ENCODE measurements around the gene CERS2. TPM values are rescaled to one million over a fixed set of nuclear protein-coding genes. Genes with fewer than 3 reads are reported as not detected.

CERS2 gene
- total and polyA plus RNA-seq, 2 of the 13 experiments (the other 11 are each of a cell fraction or from before 2014, with no cell fraction given), result 269 to 298 TPM

GRCh38 chr1:150976879-150977694 is 2.5 kb upstream of the CERS2 start (continued):
- no peak for TF ChIP-seq ZSCAN21 (CRISPR knock-in tag; IDR thresholded peaks at IDR 0.05; ENCODE audit: borderline replicate concordance)
- no peak for TF ChIP-seq TRIM22 (IDR thresholded peaks at IDR 0.05)
- TF ChIP-seq ZNF564 (CRISPR knock-in tag; IDR thresholded peaks at IDR 0.05), result no peak
- TF ChIP-seq NFYB (CRISPR knock-in tag; IDR thresholded peaks at IDR 0.05), result no peak
- TF ChIP-seq JUND (CRISPR knock-in tag; IDR thresholded peaks at IDR 0.05), result peak; percentile 71; the same call in 1 of the 2 replicates
- TF ChIP-seq ZNF605 (CRISPR knock-in tag; IDR thresholded peaks at IDR 0.05), result no peak
- TF ChIP-seq HMGXB4 (CRISPR knock-in tag; IDR thresholded peaks at IDR 0.05; ENCODE audit: borderline replicate concordance in 1 of 2, low read depth in 1 of 2), result peak in 1 of 2 experiments; percentile 62; a peak in 1 of 4 replicates
- TF ChIP-seq GPN1 (CRISPR knock-in tag; IDR thresholded peaks at IDR 0.05; ENCODE audit: borderline replicate concordance), result no peak
- no peak for TF ChIP-seq ZBTB4 (CRISPR knock-in tag; IDR thresholded peaks at IDR 0.05; ENCODE audit: borderline replicate concordance)
- no peak for TF ChIP-seq ZFP90 (CRISPR knock-in tag; IDR thresholded peaks at IDR 0.05; ENCODE audit: borderline replicate concordance)
- no peak for TF ChIP-seq PCBP2 (optimal IDR thresholded peaks at IDR 0.05; ENCODE audit: low read depth, low read length, poor library complexity, severe bottlenecking)
- TF ChIP-seq ZNF644 (CRISPR knock-in tag; IDR thresholded peaks at IDR 0.05; ENCODE audit: low read depth), result no peak
- no peak for TF ChIP-seq MAZ (IDR thresholded peaks at IDR 0.05; ENCODE audit: borderline replicate concordance, low read depth, low read length)
- TF ChIP-seq MAZ (CRISPR knock-in tag; IDR thresholded peaks at IDR 0.05; ENCODE audit: low read depth), result no peak
- TF ChIP-seq PHF21A (CRISPR knock-in tag; IDR thresholded peaks at IDR 0.05), result no peak
- TF ChIP-seq SMAD1 (CRISPR knock-in tag; IDR thresholded peaks at IDR 0.05; ENCODE audit: borderline replicate concordance, low read depth), result no peak
- peak; percentile 44; the same call in 1 of the 2 replicates for TF ChIP-seq THAP11 (CRISPR knock-in tag; IDR thresholded peaks at IDR 0.05)
- peak; percentile 39; the same call in 1 of the 2 replicates for TF ChIP-seq HDAC2 (CRISPR knock-in tag; IDR thresholded peaks at IDR 0.05)
- no peak for TF ChIP-seq KDM5A (IDR thresholded peaks at IDR 0.05; ENCODE audit: borderline replicate concordance, low read length)
- no peak for TF ChIP-seq STAG1 (CRISPR knock-in tag; IDR thresholded peaks at IDR 0.05)
- TF ChIP-seq E2F2 (CRISPR knock-in tag; IDR thresholded peaks at IDR 0.05; ENCODE audit: borderline replicate concordance), result no peak
